ENCODE results near the gene ATOH7.

Gene ATOH7

GRCh38 chr10:68276224-68276623, 44.3 kb upstream of the ATOH7 start:
- H2AFZ ChIP-seq (ENCODE audit: low read length), result no peak overlapping the region
- DNase-seq, result no peak
- no peak overlapping the region for H3K4me2 ChIP-seq (ENCODE audit: low read depth, low read length)
- H3F3A ChIP-seq (ENCODE audit: insufficient read depth, low read length), result no peaks in the 10 kb centered on the region
- TF ChIP-seq CTCF (IDR thresholded peaks at IDR 0.05; ENCODE audit: low read length) (no peak), EZH2phosphoT487 (IDR thresholded peaks at IDR 0.05; ENCODE audit: low read length) (no peak), EZH2 (optimal IDR thresholded peaks at IDR 0.05; ENCODE audit: low read depth, low read length) (no peak)
- no peaks in the 10 kb centered on the region for H3K4me1 ChIP-seq (ENCODE audit: low read length)
- no peaks in the 10 kb centered on the region for H3K36me3 ChIP-seq (replicated peaks; ENCODE audit: insufficient read depth, low read length)
- no peak overlapping the region for H3K27ac ChIP-seq (ENCODE audit: low read length)
- H3K79me2 ChIP-seq (ENCODE audit: low read length), result no peaks in the 10 kb centered on the region
- H3K9me3 ChIP-seq (replicated peaks; ENCODE audit: insufficient read depth, low read length), result no peaks in the 10 kb centered on the region
- H3K27me3 ChIP-seq (replicated peaks; ENCODE audit: insufficient read depth, low read length), result no peaks in the 10 kb centered on the region
- no peak overlapping the region for H3K4me3 ChIP-seq (ENCODE audit: low read length)
- H3K9ac ChIP-seq (ENCODE audit: low read length), result no peak overlapping the region
- no peaks in the 10 kb centered on the region for H4K20me1 ChIP-seq (ENCODE audit: insufficient read depth, low read length)
- H3K9me2 ChIP-seq (replicated peaks; ENCODE audit: insufficient read depth, low read length), result no peaks in the 10 kb centered on the region

- DNase-seq, result no peak
- Histone ChIP-seq H3F3A (ENCODE audit: insufficient read depth, low read length) (no peaks in the 10 kb centered on the region), H3K4me2 (ENCODE audit: low read depth, low read length) (no peak overlapping the region), H4K20me1 (ENCODE audit: insufficient read depth, low read length) (no peaks in the 10 kb centered on the region), H3K9ac (ENCODE audit: low read length) (no peak overlapping the region), H3K36me3 (replicated peaks; ENCODE audit: insufficient read depth, low read length) (no peaks in the 10 kb centered on the region), H3K9me2 (replicated peaks; ENCODE audit: insufficient read depth, low read length) (no peaks in the 10 kb centered on the region), H3K4me3 (ENCODE audit: low read length) (no peak overlapping the region), H3K27ac (ENCODE audit: low read length) (no peak overlapping the region), H3K4me1 (ENCODE audit: low read length) (no peaks in the 10 kb centered on the region), H3K79me2 (ENCODE audit: low read length) (no peaks in the 10 kb centered on the region), H3K9me3 (replicated peaks; ENCODE audit: insufficient read depth, low read length) (no peaks in the 10 kb centered on the region), H2AFZ (ENCODE audit: low read length) (no peak overlapping the region), H3K27me3 (replicated peaks; ENCODE audit: insufficient read depth, low read length) (no peaks in the 10 kb centered on the region)
- TF ChIP-seq EZH2 (optimal IDR thresholded peaks at IDR 0.05; ENCODE audit: low read depth, low read length) (no peak), EZH2phosphoT487 (IDR thresholded peaks at IDR 0.05; ENCODE audit: low read length) (no peak), CTCF (IDR thresholded peaks at IDR 0.05; ENCODE audit: low read length) (no peak)
Observed at GRCh38 chr10:68275600-68276126, 43.8 kb upstream of the ATOH7 start.

- no peak for DNase-seq
- no peaks in the 10 kb centered on the region for H3K79me2 ChIP-seq (ENCODE audit: low read length)
- no peak overlapping the region for H3K4me3 ChIP-seq (ENCODE audit: low read length)
- no peak for TF ChIP-seq EZH2 (optimal IDR thresholded peaks at IDR 0.05; ENCODE audit: low read depth, low read length)
- no peak for TF ChIP-seq EZH2phosphoT487 (IDR thresholded peaks at IDR 0.05; ENCODE audit: low read length)
- no peak for TF ChIP-seq CTCF (IDR thresholded peaks at IDR 0.05; ENCODE audit: low read length)
- no peaks in the 10 kb centered on the region for H3K36me3 ChIP-seq (replicated peaks; ENCODE audit: insufficient read depth, low read length)
- no peak overlapping the region for H2AFZ ChIP-seq (ENCODE audit: low read length)
- no peaks in the 10 kb centered on the region for H3K27me3 ChIP-seq (replicated peaks; ENCODE audit: insufficient read depth, low read length)
- no peak overlapping the region for H3K27ac ChIP-seq (ENCODE audit: low read length)
- H4K20me1 ChIP-seq (ENCODE audit: insufficient read depth, low read length), result no peaks in the 10 kb centered on the region
- H3K9me2 ChIP-seq (replicated peaks; ENCODE audit: insufficient read depth, low read length), result no peaks in the 10 kb centered on the region
- no peaks in the 10 kb centered on the region for H3F3A ChIP-seq (ENCODE audit: insufficient read depth, low read length)
- H3K4me2 ChIP-seq (ENCODE audit: low read depth, low read length), result no peak overlapping the region
- no peaks in the 10 kb centered on the region for H3K4me1 ChIP-seq (ENCODE audit: low read length)
- no peaks in the 10 kb centered on the region for H3K9me3 ChIP-seq (replicated peaks; ENCODE audit: insufficient read depth, low read length)
- no peak overlapping the region for H3K9ac ChIP-seq (ENCODE audit: low read length)
Observed at GRCh38 chr10:68272833-68273232, 40.9 kb upstream of the ATOH7 start.

Data from MM.1S (cell line).